ENCODE results near the gene RAPGEF2. TPM values are rescaled to one million over a fixed set of nuclear protein-coding genes. Genes with fewer than 3 reads are reported as not detected.

The RAPGEF2 gene
- total and polyA plus RNA-seq, 9 of the 15 experiments (the other 6 are each of a cell fraction or from before 2014, with no cell fraction given), result 3.1 to 32.6 (median 23.1) TPM

GRCh38 chr4:159264057-159264456 lies 161.2 kb downstream of the RAPGEF2 start (continued):
- TF ChIP-seq SAP30 (IDR thresholded peaks at IDR 0.05; ENCODE audit: borderline replicate concordance, insufficient read depth, low read depth, low read length, poor library complexity, severe bottlenecking) (no peak), NR2C1 (IDR thresholded peaks at IDR 0.05) (no peak), NR2C1 (tag; IDR thresholded peaks at IDR 0.05) (no peak), SPI1 (IDR thresholded peaks at IDR 0.05; ENCODE audit: borderline replicate concordance, low read depth, low read length) (no peak), SMAD2 (IDR thresholded peaks at IDR 0.05; ENCODE audit: low read depth, low read length) (no peak), ELF2 (CRISPR knock-in tag; IDR thresholded peaks at IDR 0.05) (no peak), CEBPB (tag; IDR thresholded peaks at IDR 0.05) (no peak)

GRCh38 chr4:159266981-159267868 lies 164.3 kb downstream of the RAPGEF2 start:
- no peak for ATAC-seq
- intact Hi-C loops (cut with micrococcal nuclease), result no loop called here
- FAIRE-seq, result no peak

More at GRCh38 chr4:159266981-159267868, 164.3 kb downstream of the RAPGEF2 start:
- in situ Hi-C loops (cut with MboI), result no loop called here
- Histone ChIP-seq H3K27ac (ENCODE audit: extremely low read depth, low read depth, low read length) (no peak overlapping the region), H3K4me1 (replicated peaks in 1 of 2; ENCODE audit: control insufficient read depth in 2 of 2, insufficient read depth in 2 of 2, low read length in 2 of 2) (no peaks in the 10 kb centered on the region), H3K9me3 (replicated peaks; ENCODE audit: control insufficient read depth, insufficient read depth, low read depth, low read length) (no peaks in the 10 kb centered on the region), H3K4me2 (ENCODE audit: insufficient read depth, low read length) (no peak overlapping the region), H3K9ac (ENCODE audit: insufficient read depth in 1 of 2, low read depth in 2 of 2, low read length in 2 of 2) (no peak overlapping the region), H3K9me1 (ENCODE audit: control insufficient read depth, insufficient read depth, low read length) (no peaks in the 10 kb centered on the region), H3K36me3 (ENCODE audit: control insufficient read depth, insufficient read depth, low read length) (no peaks in the 10 kb centered on the region; the same call in 2 of the 3 replicates), H3K27me3 (ENCODE audit: control insufficient read depth in 2 of 2, insufficient read depth in 2 of 2, low read length in 2 of 2) (no peaks in the 10 kb centered on the region), H3K79me2 (ENCODE audit: control insufficient read depth, insufficient read depth, low read length) (no peaks in the 10 kb centered on the region), H3K4me3 (no peak overlapping the region), H2AFZ (ENCODE audit: low read depth, low read length) (no peak overlapping the region), H4K20me1 (replicated peaks; ENCODE audit: control insufficient read depth, insufficient read depth, low read length) (no peaks in the 10 kb centered on the region)
- POLR2A ChIA-PET, result interaction anchor here (0.6 kb wide), 1 partner anchor 15 kb away, joined by 3 read pairs; no protein-coding TSS in a partner anchor
- DNase-seq (ENCODE audit: extremely low read depth in 1 of 4, low spot score in 3 of 4), result no peak
- BruUV-seq (replicated peaks), result no TSS peak
- CTCF ChIA-PET (ENCODE audit: low intra/inter-chr PET ratio), result no interaction called here
- WGBS (ENCODE audit: insufficient coverage, low coverage, missing lambda C conversion rate), result 57% methylated on average over 5 of the region's 5 CpGs
- no peak for TF ChIP-seq ZNF407 (IDR thresholded peaks at IDR 0.05; ENCODE audit: low read depth)
- TF ChIP-seq RFX1 (IDR thresholded peaks at IDR 0.05), result peak; percentile 48
